ENCODE measurements around the gene DNAJC15. TPM values are rescaled to one million over a fixed set of nuclear protein-coding genes. Genes with fewer than 3 reads are reported as not detected.

The DNAJC15 gene
- total and polyA plus RNA-seq, 2 of the 8 experiments (the other 6 are each of a cell fraction or from before 2014, with no cell fraction given): 5.8 to 20.8 TPM

DNA sequence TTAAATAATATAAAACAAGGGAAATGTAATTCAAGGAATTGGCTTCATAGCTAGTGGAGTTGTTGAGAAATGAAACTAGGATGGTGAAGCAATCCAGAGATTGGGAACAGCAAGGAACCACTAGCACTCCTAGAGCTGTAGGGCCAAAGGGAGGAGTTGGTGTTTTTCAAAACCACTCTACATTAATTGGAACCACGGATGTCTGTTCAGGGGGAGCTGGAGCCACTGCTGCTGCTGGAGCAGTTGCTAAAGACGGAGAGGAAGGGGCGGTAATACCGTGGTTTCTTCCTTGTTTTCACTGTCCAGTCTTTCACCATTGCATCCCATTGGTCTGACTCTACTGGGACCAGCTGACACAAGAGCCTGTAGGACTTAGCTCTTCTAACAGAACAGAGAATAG, 8.5 kb downstream of the DNAJC15 start:
- Histone ChIP-seq H3K27ac (ENCODE audit: low read depth, low read length) (no peak overlapping the region), H3K56ac (replicated peaks; ENCODE audit: insufficient read length, low read depth, low read length) (no peak overlapping the region), H3K27me3 (replicated peaks in 1 of 4; ENCODE audit: control insufficient read depth in 3 of 4, extremely low read depth in 1 of 4, insufficient read depth in 3 of 4, low read length in 3 of 4) (no peaks in the 10 kb centered on the region), H3K9me3 (ENCODE audit: insufficient read depth in 2 of 2, low read depth in 1 of 2, low read length in 1 of 2) (no peaks in the 10 kb centered on the region), H3K9ac (replicated peaks in 1 of 4; ENCODE audit: extremely low read depth in 1 of 4, low read depth in 3 of 4, low read length in 3 of 4) (no peak overlapping the region), H3K4me3 (ENCODE audit: extremely low read depth in 1 of 4, insufficient read depth in 2 of 4, low read depth in 3 of 4, low read length in 4 of 4) (no peak overlapping the region), H2BK15ac (ENCODE audit: low read length) (no peak overlapping the region), H3K4me1 (replicated peaks in 1 of 4; ENCODE audit: control insufficient read depth in 3 of 4, insufficient read depth in 4 of 4, low read length in 3 of 4) (peaks cover 0 to 7% (median 1%) of the 10 kb centered on the region in 4 experiments; a peak in 1 of 7 replicates), H3K18ac (ENCODE audit: extremely low read depth, low read length) (no peak overlapping the region), H2AK5ac (ENCODE audit: low read depth, low read length) (no peak overlapping the region), H3K23me2 (ENCODE audit: low read depth, low read length) (no peaks in the 10 kb centered on the region), H4K20me1 (replicated peaks in 1 of 2; ENCODE audit: control insufficient read depth in 1 of 2, insufficient read depth in 2 of 2, low read length in 2 of 2) (peaks cover 0 to 2% of the 10 kb centered on the region in 2 experiments), H2AFZ (ENCODE audit: low read length) (no peak overlapping the region), H3K4ac (replicated peaks; ENCODE audit: insufficient read length, low read depth, low read length) (no peak overlapping the region), H2BK12ac (ENCODE audit: low read depth, low read length) (no peak overlapping the region), H3K23ac (ENCODE audit: insufficient read length) (no peak overlapping the region), H2BK5ac (ENCODE audit: low read depth, low read length) (no peak overlapping the region), H3K36me3 (ENCODE audit: control insufficient read depth in 2 of 4, insufficient read depth in 4 of 4, low read length in 3 of 4) (no peaks in the 10 kb centered on the region), H3K4me2 (ENCODE audit: insufficient read depth in 1 of 2, low read depth in 2 of 2, low read length in 2 of 2) (no peak overlapping the region), H2BK120ac (replicated peaks; ENCODE audit: low read depth, low read length) (no peak overlapping the region), H4K5ac (ENCODE audit: insufficient read length, low read depth, low read length) (no peak overlapping the region), H3K79me1 (ENCODE audit: low read depth, low read length) (peaks cover 3% of the 10 kb centered on the region; the same call in 1 of the 2 replicates), H2BK20ac (ENCODE audit: low read length) (no peak overlapping the region), H4K8ac (ENCODE audit: extremely low read depth, insufficient read depth, low read length) (no peak overlapping the region), H3K79me2 (ENCODE audit: control insufficient read depth in 1 of 2, insufficient read depth in 2 of 2, low read length in 2 of 2) (peaks cover 0 to 5% of the 10 kb centered on the region in 2 experiments; a peak in 1 of 4 replicates), H4K91ac (replicated peaks; ENCODE audit: insufficient read length, low read length) (no peak overlapping the region), H3K14ac (ENCODE audit: insufficient read length) (no peak overlapping the region)
- ChIA-PET CTCF (ENCODE audit: partially characterized antibody) (interaction anchor here (0.6 to 1.0 kb wide), 2 partner anchors 14 to 34 kb away, joined by 3 read pairs; no protein-coding TSS in a partner anchor), POLR2A (ENCODE audit: partially characterized antibody) (interaction anchor here (0.6 kb wide), 1 partner anchor 17 kb away, joined by 3 read pairs; no protein-coding TSS in a partner anchor)
- no peak for DNase-seq (ENCODE audit: low read depth in 1 of 2, low spot score in 2 of 2)
- no peak for FAIRE-seq
- WGBS, 2 experiments (ENCODE audit: extremely low coverage in 1 of 2, insufficient coverage in 1 of 2, insufficient read length in 1 of 2, insufficient replicate concordance in 2 of 2, low coverage in 1 of 2, low lambda C conversion rate in 2 of 2, missing lambda C conversion rate in 1 of 2): 88% methylated on average over 4 of the region's 4 CpGs; no CpG with 5 or more reads in 1 of the 2 experiments
- TF ChIP-seq BACH1 (IDR thresholded peaks at IDR 0.05; ENCODE audit: low read length) (no peak), SUZ12 (IDR thresholded peaks at IDR 0.05; ENCODE audit: low read length) (no peak), EGR1 (IDR thresholded peaks at IDR 0.05; ENCODE audit: borderline replicate concordance, low read depth, low read length) (no peak), CHD2 (IDR thresholded peaks at IDR 0.05; ENCODE audit: low read length) (no peak), HDAC2 (IDR thresholded peaks at IDR 0.05; ENCODE audit: borderline replicate concordance in 1 of 2, low read depth in 2 of 2, low read length in 2 of 2) (no peak), GTF2F1 (IDR thresholded peaks at IDR 0.05; ENCODE audit: borderline replicate concordance, low read depth, low read length) (no peak), CTBP2 (IDR thresholded peaks at IDR 0.05; ENCODE audit: borderline replicate concordance, insufficient read depth, insufficient read length, low read length) (no peak), CHD1 (IDR thresholded peaks at IDR 0.05; ENCODE audit: low read depth, low read length) (no peak), GABPA (IDR thresholded peaks at IDR 0.05; ENCODE audit: borderline replicate concordance, insufficient read depth, low read length) (no peak), BRCA1 (IDR thresholded peaks at IDR 0.05; ENCODE audit: low read depth, low read length) (no peak), POU5F1 (IDR thresholded peaks at IDR 0.05; ENCODE audit: low read depth, low read length) (no peak)
